ENCODE measurements around the gene EOGT.

EOGT gene

GRCh38 chr3:68997887-68998286 lies 15.6 kb downstream of the EOGT start:
- Histone ChIP-seq H3K4me2 (ENCODE audit: low read depth, low read length) (no peak overlapping the region), H4K20me1 (ENCODE audit: insufficient read depth, low read length) (no peaks in the 10 kb centered on the region), H3K27me3 (replicated peaks; ENCODE audit: insufficient read depth, low read length) (no peaks in the 10 kb centered on the region), H3K9ac (ENCODE audit: low read length) (no peak overlapping the region), H3K9me3 (replicated peaks; ENCODE audit: insufficient read depth, low read length) (no peaks in the 10 kb centered on the region), H3K4me3 (ENCODE audit: low read length) (no peak overlapping the region), H3K4me1 (ENCODE audit: low read length) (no peaks in the 10 kb centered on the region), H2AFZ (ENCODE audit: low read length) (no peak overlapping the region), H3K36me3 (replicated peaks; ENCODE audit: insufficient read depth, low read length) (no peaks in the 10 kb centered on the region), H3K79me2 (ENCODE audit: low read length) (no peaks in the 10 kb centered on the region), H3K27ac (ENCODE audit: low read length) (no peak overlapping the region), H3K9me2 (replicated peaks; ENCODE audit: insufficient read depth, low read length) (no peaks in the 10 kb centered on the region), H3F3A (ENCODE audit: insufficient read depth, low read length) (no peaks in the 10 kb centered on the region)
- TF ChIP-seq EZH2phosphoT487 (IDR thresholded peaks at IDR 0.05; ENCODE audit: low read length) (no peak), EZH2 (optimal IDR thresholded peaks at IDR 0.05; ENCODE audit: low read depth, low read length) (no peak)
- TF ChIP-seq, protein P1, sequence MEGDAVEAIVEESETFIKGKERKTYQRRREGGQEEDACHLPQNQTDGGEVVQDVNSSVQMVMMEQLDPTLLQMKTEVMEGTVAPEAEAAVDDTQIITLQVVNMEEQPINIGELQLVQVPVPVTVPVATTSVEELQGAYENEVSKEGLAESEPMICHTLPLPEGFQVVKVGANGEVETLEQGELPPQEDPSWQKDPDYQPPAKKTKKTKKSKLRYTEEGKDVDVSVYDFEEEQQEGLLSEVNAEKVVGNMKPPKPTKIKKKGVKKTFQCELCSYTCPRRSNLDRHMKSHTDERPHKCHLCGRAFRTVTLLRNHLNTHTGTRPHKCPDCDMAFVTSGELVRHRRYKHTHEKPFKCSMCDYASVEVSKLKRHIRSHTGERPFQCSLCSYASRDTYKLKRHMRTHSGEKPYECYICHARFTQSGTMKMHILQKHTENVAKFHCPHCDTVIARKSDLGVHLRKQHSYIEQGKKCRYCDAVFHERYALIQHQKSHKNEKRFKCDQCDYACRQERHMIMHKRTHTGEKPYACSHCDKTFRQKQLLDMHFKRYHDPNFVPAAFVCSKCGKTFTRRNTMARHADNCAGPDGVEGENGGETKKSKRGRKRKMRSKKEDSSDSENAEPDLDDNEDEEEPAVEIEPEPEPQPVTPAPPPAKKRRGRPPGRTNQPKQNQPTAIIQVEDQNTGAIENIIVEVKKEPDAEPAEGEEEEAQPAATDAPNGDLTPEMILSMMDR (IDR thresholded peaks at IDR 0.05; ENCODE audit: low read length) = no peak
- DNase-seq = no peak

DNA sequence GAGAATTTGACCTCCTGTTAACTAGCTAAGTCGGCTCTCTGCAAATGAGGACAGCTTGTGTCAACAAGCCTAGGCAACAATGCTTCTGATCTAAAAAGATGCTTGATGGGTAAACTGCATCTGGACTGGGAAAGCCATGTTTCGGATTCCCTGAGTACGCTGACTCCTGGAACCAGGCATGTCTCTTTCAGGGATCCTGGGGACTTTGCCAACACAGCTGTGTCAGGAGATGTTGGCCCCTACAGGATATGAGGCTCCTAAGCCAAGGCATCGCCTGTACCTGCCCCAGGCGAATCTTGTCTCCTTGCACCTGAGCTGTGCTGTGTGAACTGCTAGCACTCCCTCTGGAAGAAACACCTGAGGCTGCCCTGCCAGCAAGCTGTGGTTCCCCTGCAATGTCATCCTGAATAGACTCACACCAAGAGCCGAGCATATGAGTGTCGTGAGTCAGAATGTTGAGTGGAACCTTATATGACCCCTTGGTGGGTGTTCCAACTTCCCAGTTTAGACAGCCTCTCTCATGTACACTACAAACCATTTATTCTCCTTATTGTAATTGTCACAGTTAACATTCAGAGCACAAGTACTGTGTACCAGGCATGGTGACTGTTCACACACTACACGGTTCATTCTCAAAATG lies 17.0 kb downstream of the EOGT start:
- no peak for DNase-seq
- Histone ChIP-seq H3K9me3 (replicated peaks; ENCODE audit: insufficient read depth, low read length) (no peaks in the 10 kb centered on the region), H3K9ac (ENCODE audit: low read length) (no peak overlapping the region), H3K4me3 (ENCODE audit: low read length) (no peak overlapping the region), H3F3A (ENCODE audit: insufficient read depth, low read length) (no peaks in the 10 kb centered on the region), H3K4me1 (ENCODE audit: low read length) (no peaks in the 10 kb centered on the region), H3K4me2 (ENCODE audit: low read depth, low read length) (no peak overlapping the region), H4K20me1 (ENCODE audit: insufficient read depth, low read length) (no peaks in the 10 kb centered on the region), H2AFZ (ENCODE audit: low read length) (no peak overlapping the region), H3K27me3 (replicated peaks; ENCODE audit: insufficient read depth, low read length) (no peaks in the 10 kb centered on the region), H3K79me2 (ENCODE audit: low read length) (no peaks in the 10 kb centered on the region), H3K36me3 (replicated peaks; ENCODE audit: insufficient read depth, low read length) (no peaks in the 10 kb centered on the region), H3K9me2 (replicated peaks; ENCODE audit: insufficient read depth, low read length) (no peaks in the 10 kb centered on the region), H3K27ac (ENCODE audit: low read length) (no peak overlapping the region)
- TF ChIP-seq EZH2 (optimal IDR thresholded peaks at IDR 0.05; ENCODE audit: low read depth, low read length) (no peak), EZH2phosphoT487 (IDR thresholded peaks at IDR 0.05; ENCODE audit: low read length) (no peak)
- TF ChIP-seq, protein P1 (IDR thresholded peaks at IDR 0.05; ENCODE audit: low read length) = no peak

DNA sequence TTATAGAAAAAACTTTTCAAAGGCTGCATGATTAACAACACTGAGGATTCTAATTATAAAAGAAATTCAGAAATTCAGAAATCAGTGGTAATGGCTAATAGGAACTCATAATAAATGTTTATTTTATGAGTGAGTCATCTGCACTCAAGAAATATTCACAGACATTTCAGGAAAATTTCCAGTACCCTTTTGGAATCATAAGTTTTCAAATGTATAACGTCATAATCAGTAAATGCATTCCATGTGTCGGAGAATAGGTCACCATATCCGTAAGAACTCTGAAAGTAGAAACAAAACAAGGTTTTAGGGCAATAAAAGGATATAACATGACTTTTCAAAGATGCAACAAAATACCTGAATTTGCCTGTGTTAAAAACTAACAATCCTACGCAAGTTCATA lies 24.7 kb downstream of the EOGT start:
- no peaks in the 10 kb centered on the region for H3K27me3 ChIP-seq (replicated peaks; ENCODE audit: insufficient read depth, low read length)
- no peaks in the 10 kb centered on the region for H3K79me2 ChIP-seq (ENCODE audit: low read length)
- H4K20me1 ChIP-seq (ENCODE audit: insufficient read depth, low read length) = no peaks in the 10 kb centered on the region
- no peak overlapping the region for H3K4me3 ChIP-seq (ENCODE audit: low read length)
- no peaks in the 10 kb centered on the region for H3K4me1 ChIP-seq (ENCODE audit: low read length)
- H3K9me2 ChIP-seq (replicated peaks; ENCODE audit: insufficient read depth, low read length) = no peaks in the 10 kb centered on the region
- no peaks in the 10 kb centered on the region for H3K9me3 ChIP-seq (replicated peaks; ENCODE audit: insufficient read depth, low read length)
- no peaks in the 10 kb centered on the region for H3K36me3 ChIP-seq (replicated peaks; ENCODE audit: insufficient read depth, low read length)
- DNase-seq = no peak
- no peak overlapping the region for H3K4me2 ChIP-seq (ENCODE audit: low read depth, low read length)
- no peaks in the 10 kb centered on the region for H3F3A ChIP-seq (ENCODE audit: insufficient read depth, low read length)
- TF ChIP-seq, protein P1 (IDR thresholded peaks at IDR 0.05; ENCODE audit: low read length) = no peak
- TF ChIP-seq EZH2 (optimal IDR thresholded peaks at IDR 0.05; ENCODE audit: low read depth, low read length) (no peak), EZH2phosphoT487 (IDR thresholded peaks at IDR 0.05; ENCODE audit: low read length) (no peak)
- no peak overlapping the region for H3K9ac ChIP-seq (ENCODE audit: low read length)
- no peak overlapping the region for H2AFZ ChIP-seq (ENCODE audit: low read length)
- no peak overlapping the region for H3K27ac ChIP-seq (ENCODE audit: low read length)

Data from MM.1S (cell line).